Measurements from ENCODE around the gene SNCA.
A peak's percentile ranks its signal among the peaks of the same experiment; 100 is the strongest.

SNCA gene

GRCh38 chr4:89834486-89835209 lies 2.3 kb downstream of the SNCA start:
- WGBS, result 83% methylated on average over 1 of the region's 1 CpG

GRCh38 chr4:89829470-89830138 lies 7.4 kb downstream of the SNCA start:
- WGBS, result 70% methylated on average over 6 of the region's 7 CpGs

More at GRCh38 chr4:89834486-89835209, 2.3 kb downstream of the SNCA start:
- Histone ChIP-seq H2AFZ (ENCODE audit: low read depth, low read length) (no peak overlapping the region), H2BK120ac (ENCODE audit: low read depth, low read length) (no peak overlapping the region), H4K91ac (ENCODE audit: low read length) (no peak overlapping the region), H3K9ac (ENCODE audit: low read length) (no peak overlapping the region), H3K18ac (ENCODE audit: low read depth in 1 of 2, low read length in 2 of 2) (no peak overlapping the region), H3K36me3 (ENCODE audit: control insufficient read depth in 1 of 2, insufficient read depth in 2 of 2, low read depth in 1 of 2, low read length in 2 of 2) (peaks cover 0 to 2% of the 10 kb centered on the region in 2 experiments), H3K79me1 (replicated peaks; ENCODE audit: low read length, poor library complexity, severe bottlenecking) (peaks cover 6% of the 10 kb centered on the region), H3K23ac (ENCODE audit: low read length in 2 of 2) (no peak overlapping the region), H3K4me2 (ENCODE audit: low read length, poor library complexity, severe bottlenecking) (no peak overlapping the region), H3K4ac (ENCODE audit: low read depth in 1 of 2, low read length in 2 of 2) (no peak overlapping the region), H2BK15ac (ENCODE audit: low read depth, poor library complexity, severe bottlenecking) (no peak overlapping the region), H2BK5ac (ENCODE audit: low read depth, low read length, poor library complexity, severe bottlenecking) (no peak overlapping the region), H2AK5ac (ENCODE audit: low read length, severe bottlenecking) (no peak overlapping the region), H3K27me3 (ENCODE audit: control insufficient read depth in 1 of 2, insufficient read depth in 1 of 2, low read length in 2 of 2) (peaks cover 0 to 58% of the 10 kb centered on the region in 2 experiments), H4K8ac (ENCODE audit: low read length) (no peak overlapping the region), H3K9me3 (ENCODE audit: control insufficient read depth, low read length) (no peaks in the 10 kb centered on the region), H3K4me1 (ENCODE audit: control insufficient read depth, insufficient read depth, low read depth, low read length) (peaks cover 9% of the 10 kb centered on the region), H3K4me3 (ENCODE audit: insufficient read depth in 1 of 2, low read depth in 1 of 2, low read length in 2 of 2) (no peak overlapping the region), H3K27ac (ENCODE audit: low read length, poor library complexity, severe bottlenecking) (no peak overlapping the region), H2BK12ac (ENCODE audit: low read length in 2 of 2) (no peak overlapping the region), H3K14ac (ENCODE audit: low read length in 2 of 2) (no peak overlapping the region)
- no peak for DNase-seq

GRCh38 chr4:89823416-89823815 lies 13.5 kb downstream of the SNCA start:
- H3K4me1 ChIP-seq (ENCODE audit: control insufficient read depth, insufficient read depth, low read depth, low read length), result no peaks in the 10 kb centered on the region
- no peaks in the 10 kb centered on the region for H3K36me3 ChIP-seq (ENCODE audit: control insufficient read depth in 1 of 2, insufficient read depth in 2 of 2, low read depth in 1 of 2, low read length in 2 of 2)
- H2BK12ac ChIP-seq (ENCODE audit: low read length in 2 of 2), result no peak overlapping the region
- no peak overlapping the region for H2AFZ ChIP-seq (ENCODE audit: low read depth, low read length)
- H3K4me3 ChIP-seq (ENCODE audit: insufficient read depth in 1 of 2, low read depth in 1 of 2, low read length in 2 of 2), result no peak overlapping the region
- H3K4ac ChIP-seq (ENCODE audit: low read depth in 1 of 2, low read length in 2 of 2), result no peak overlapping the region
- H3K4me2 ChIP-seq (ENCODE audit: low read length, poor library complexity, severe bottlenecking), result no peak overlapping the region
- no peak overlapping the region for H2AK5ac ChIP-seq (ENCODE audit: low read length, severe bottlenecking)
- H3K14ac ChIP-seq (ENCODE audit: low read length in 2 of 2), result no peak overlapping the region
- no peak overlapping the region for H3K9ac ChIP-seq (ENCODE audit: low read length)
- H4K91ac ChIP-seq (ENCODE audit: low read length), result no peak overlapping the region
- no peaks in the 10 kb centered on the region for H3K27me3 ChIP-seq (ENCODE audit: control insufficient read depth in 1 of 2, insufficient read depth in 1 of 2, low read length in 2 of 2)
- H3K9me3 ChIP-seq (ENCODE audit: control insufficient read depth, low read length), result no peaks in the 10 kb centered on the region
- no peak overlapping the region for H3K18ac ChIP-seq (ENCODE audit: low read depth in 1 of 2, low read length in 2 of 2)
- no peak overlapping the region for H3K23ac ChIP-seq (ENCODE audit: low read length in 2 of 2)
- H3K27ac ChIP-seq (ENCODE audit: low read length, poor library complexity, severe bottlenecking), result no peak overlapping the region
- no peak overlapping the region for H2BK120ac ChIP-seq (ENCODE audit: low read depth, low read length)
- peak; percentile 46 for DNase-seq
- H4K8ac ChIP-seq (ENCODE audit: low read length), result no peak overlapping the region
- H3K79me1 ChIP-seq (replicated peaks; ENCODE audit: low read length, poor library complexity, severe bottlenecking), result peaks cover 1% of the 10 kb centered on the region
- no peak overlapping the region for H2BK15ac ChIP-seq (ENCODE audit: low read depth, poor library complexity, severe bottlenecking)
- H2BK5ac ChIP-seq (ENCODE audit: low read depth, low read length, poor library complexity, severe bottlenecking), result no peak overlapping the region

More at GRCh38 chr4:89829470-89830138, 7.4 kb downstream of the SNCA start:
- H2BK5ac ChIP-seq (ENCODE audit: low read depth, low read length, poor library complexity, severe bottlenecking), result no peak overlapping the region
- no peak overlapping the region for H2AK5ac ChIP-seq (ENCODE audit: low read length, severe bottlenecking)
- H2AFZ ChIP-seq (ENCODE audit: low read depth, low read length), result no peak overlapping the region
- H3K18ac ChIP-seq (ENCODE audit: low read depth in 1 of 2, low read length in 2 of 2), result no peak overlapping the region
- H3K23ac ChIP-seq (ENCODE audit: low read length in 2 of 2), result no peak overlapping the region
- H3K27me3 ChIP-seq (ENCODE audit: control insufficient read depth in 1 of 2, insufficient read depth in 1 of 2, low read length in 2 of 2), result peaks cover 0 to 10% of the 10 kb centered on the region in 2 experiments
- H3K79me1 ChIP-seq (replicated peaks; ENCODE audit: low read length, poor library complexity, severe bottlenecking), result peaks cover 1% of the 10 kb centered on the region
- no peak overlapping the region for H2BK12ac ChIP-seq (ENCODE audit: low read length in 2 of 2)
- H3K9me3 ChIP-seq (ENCODE audit: control insufficient read depth, low read length), result no peaks in the 10 kb centered on the region
- H4K91ac ChIP-seq (ENCODE audit: low read length), result no peak overlapping the region
- no peak overlapping the region for H3K14ac ChIP-seq (ENCODE audit: low read length in 2 of 2)
- no peak overlapping the region for H2BK120ac ChIP-seq (ENCODE audit: low read depth, low read length)
- peak; percentile 45 for DNase-seq
- peaks cover 0 to 2% of the 10 kb centered on the region in 2 experiments for H3K36me3 ChIP-seq (ENCODE audit: control insufficient read depth in 1 of 2, insufficient read depth in 2 of 2, low read depth in 1 of 2, low read length in 2 of 2)
- H4K8ac ChIP-seq (ENCODE audit: low read length), result no peak overlapping the region
- H3K27ac ChIP-seq (ENCODE audit: low read length, poor library complexity, severe bottlenecking), result no peak overlapping the region
- no peak overlapping the region for H3K4me3 ChIP-seq (ENCODE audit: insufficient read depth in 1 of 2, low read depth in 1 of 2, low read length in 2 of 2)
- H3K4me2 ChIP-seq (ENCODE audit: low read length, poor library complexity, severe bottlenecking), result no peak overlapping the region
- no peaks in the 10 kb centered on the region for H3K4me1 ChIP-seq (ENCODE audit: control insufficient read depth, insufficient read depth, low read depth, low read length)
- H2BK15ac ChIP-seq (ENCODE audit: low read depth, poor library complexity, severe bottlenecking), result no peak overlapping the region
- no peak overlapping the region for H3K9ac ChIP-seq (ENCODE audit: low read length)
- no peak overlapping the region for H3K4ac ChIP-seq (ENCODE audit: low read depth in 1 of 2, low read length in 2 of 2)

- Histone ChIP-seq H2AFZ (ENCODE audit: low read depth, low read length) (no peak overlapping the region), H3K27me3 (ENCODE audit: control insufficient read depth in 1 of 2, insufficient read depth in 1 of 2, low read length in 2 of 2) (no peaks in the 10 kb centered on the region), H3K23ac (ENCODE audit: low read length in 2 of 2) (no peak overlapping the region), H4K91ac (ENCODE audit: low read length) (no peak overlapping the region), H3K27ac (ENCODE audit: low read length, poor library complexity, severe bottlenecking) (no peak overlapping the region), H3K18ac (ENCODE audit: low read depth in 1 of 2, low read length in 2 of 2) (no peak overlapping the region), H2BK15ac (ENCODE audit: low read depth, poor library complexity, severe bottlenecking) (no peak overlapping the region), H3K4me1 (ENCODE audit: control insufficient read depth, insufficient read depth, low read depth, low read length) (no peaks in the 10 kb centered on the region), H2BK120ac (ENCODE audit: low read depth, low read length) (no peak overlapping the region), H2BK5ac (ENCODE audit: low read depth, low read length, poor library complexity, severe bottlenecking) (no peak overlapping the region), H2AK5ac (ENCODE audit: low read length, severe bottlenecking) (no peak overlapping the region), H3K79me1 (replicated peaks; ENCODE audit: low read length, poor library complexity, severe bottlenecking) (peaks cover 1% of the 10 kb centered on the region), H3K9me3 (ENCODE audit: control insufficient read depth, low read length) (no peaks in the 10 kb centered on the region), H3K4ac (ENCODE audit: low read depth in 1 of 2, low read length in 2 of 2) (no peak overlapping the region), H3K9ac (ENCODE audit: low read length) (no peak overlapping the region), H2BK12ac (ENCODE audit: low read length in 2 of 2) (no peak overlapping the region), H3K14ac (ENCODE audit: low read length in 2 of 2) (no peak overlapping the region), H3K4me3 (ENCODE audit: insufficient read depth in 1 of 2, low read depth in 1 of 2, low read length in 2 of 2) (no peak overlapping the region), H3K4me2 (ENCODE audit: low read length, poor library complexity, severe bottlenecking) (no peak overlapping the region), H3K36me3 (ENCODE audit: control insufficient read depth in 1 of 2, insufficient read depth in 2 of 2, low read depth in 1 of 2, low read length in 2 of 2) (no peaks in the 10 kb centered on the region), H4K8ac (ENCODE audit: low read length) (no peak overlapping the region)
- DNase-seq, result no peak
- no CpG with 5 or more reads among the region's 1 CpG for WGBS
Observed at GRCh38 chr4:89821612-89822011, 15.3 kb downstream of the SNCA start.

Data from mesenchymal stem cell (in vitro differentiated cells and primary cell).